Osteocyte (in vitro differentiated cells): ENCODE results near the gene SGCB. TPM values are rescaled to one million over a fixed set of nuclear protein-coding genes. Genes with fewer than 3 reads are reported as not detected.
"Not testable (repeated sequence)": the region's sequence is repeated elsewhere in the genome, so short reads cannot be mapped to it uniquely, and the experiment has no call there.

Experiments
- DNase-seq: peaks from one replicate; pipeline ENCODE4 v3.0.0; 2021; ENCODE audit warnings: mixed read lengths; ENCODE audit not compliant: unreplicated experiment; ENCODE audit errors: extremely low spot score
- H3K27ac Mint-ChIP-seq: one replicate; pipeline ENCODE4 v1.8.0; 2021; ENCODE audit warnings: mild to moderate bottlenecking, mixed read lengths; ENCODE audit not compliant: unreplicated experiment
- H3K27me3 Mint-ChIP-seq: one replicate; pipeline ENCODE4 v1.8.0; 2021; ENCODE audit warnings: mixed read lengths; ENCODE audit not compliant: unreplicated experiment
- H3K36me3 Mint-ChIP-seq: one replicate; pipeline ENCODE4 v1.8.0; 2021; ENCODE audit warnings: mixed read lengths; ENCODE audit not compliant: unreplicated experiment
- H3K4me1 Mint-ChIP-seq: one replicate; pipeline ENCODE4 v1.8.0; 2021; ENCODE audit warnings: mixed read lengths; ENCODE audit not compliant: unreplicated experiment
- H3K4me3 Mint-ChIP-seq: one replicate; pipeline ENCODE4 v1.8.0; 2021; ENCODE audit warnings: mild to moderate bottlenecking, moderate library complexity, mixed read lengths; ENCODE audit not compliant: unreplicated experiment
- H3K9me3 Mint-ChIP-seq: one replicate; pipeline ENCODE4 v1.8.0; 2021; ENCODE audit warnings: mixed read lengths; ENCODE audit not compliant: unreplicated experiment
- CTCF ChIP-seq: fragments of 200-600 bp; sonication (generic); IDR thresholded peaks from 2 replicates; pipeline ENCODE4 v1.5.0; 2021; ENCODE audit warnings: antibody characterized with exemption, mild to moderate bottlenecking, moderate library complexity
- long read RNA-seq: library from polyadenylated mRNA; unstranded; transcript quantifications from one replicate; pipeline ENCODE4 v2.0.0, GENCODE V29; 2021
- total RNA-seq: library from RNA; stranded (reverse); gene quantifications from 2 replicates; pipeline ENCODE4 v1.2.1, GENCODE V29; 2021

Gene SGCB
- 86.5 and 94.0 TPM in 2 replicates for total RNA-seq
- long read RNA-seq, full-length matches to known transcripts = 357 of 419 reads
- long read RNA-seq, partial matches to known transcripts = 19 of 419 reads
- long read RNA-seq, other reads (novel, unspliced or antisense) = 43 of 419 reads

- H3K9me3 Mint-ChIP-seq = no peaks in the 10 kb centered on the region
- peak within 1 kb of the TSS; percentile 92 for H3K4me3 Mint-ChIP-seq
- H3K36me3 Mint-ChIP-seq = peaks cover 6% of the 10 kb centered on the region
- DNase-seq = peak; percentile 92
- H3K4me1 Mint-ChIP-seq = peaks cover 29% of the 10 kb centered on the region
- H3K27ac Mint-ChIP-seq = peak within 1 kb of the TSS; percentile 89
- no peak for TF ChIP-seq CTCF
- H3K27me3 Mint-ChIP-seq = peaks cover 23% of the 10 kb centered on the region
Measured at GRCh38 chr4:52038103-52038912, at the start of gene SGCB. SGCB (minus strand) TSS chr4:52038299; CDS start chr4:52038259, 40 bp downstream.

- DNase-seq = not testable (repeated sequence)
Measured at GRCh38 chr4:52086425-52086824, 48.3 kb upstream of the SGCB start.

DNA sequence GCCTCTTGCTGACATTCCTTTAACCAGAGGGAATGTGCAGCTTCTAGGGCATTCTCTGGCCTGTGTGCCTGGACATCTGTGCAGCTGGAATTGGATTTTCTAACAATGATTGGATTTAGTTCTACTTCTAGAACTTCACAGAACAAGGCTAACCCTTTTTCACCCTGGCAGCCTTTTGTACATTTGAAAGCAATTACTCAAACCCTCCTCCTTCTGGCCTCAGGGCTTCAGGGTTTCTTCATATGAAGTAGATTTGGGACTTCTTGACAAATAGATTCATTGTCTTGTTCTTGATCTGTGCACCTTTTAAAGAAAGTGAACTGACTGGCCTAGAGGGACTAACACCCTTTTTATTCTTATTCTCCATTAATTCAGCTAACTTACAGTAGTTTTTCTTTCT lies 43.1 kb upstream of the SGCB start:
- no peak overlapping the region for H3K4me3 Mint-ChIP-seq
- peaks cover 3% of the 10 kb centered on the region for H3K36me3 Mint-ChIP-seq
- no peak overlapping the region for H3K27ac Mint-ChIP-seq
- H3K9me3 Mint-ChIP-seq = no peaks in the 10 kb centered on the region
- DNase-seq = no peak
- TF ChIP-seq CTCF = no peak
- peaks cover 4% of the 10 kb centered on the region for H3K27me3 Mint-ChIP-seq
- peaks cover 2% of the 10 kb centered on the region for H3K4me1 Mint-ChIP-seq

More at GRCh38 chr4:52086425-52086824, 48.3 kb upstream of the SGCB start:
- not testable (repeated sequence) for H3K27ac Mint-ChIP-seq, H3K9me3 Mint-ChIP-seq, H3K4me3 Mint-ChIP-seq, H3K4me1 Mint-ChIP-seq, H3K36me3 Mint-ChIP-seq
- H3K27me3 Mint-ChIP-seq = peaks cover 17% of the 10 kb centered on the region

GRCh38 chr4:52079659-52080058 lies 41.6 kb upstream of the SGCB start:
- no peak for TF ChIP-seq CTCF
- Mint-ChIP-seq H3K4me3 (no peak overlapping the region), H3K27me3 (peaks cover 13% of the 10 kb centered on the region)

DNA sequence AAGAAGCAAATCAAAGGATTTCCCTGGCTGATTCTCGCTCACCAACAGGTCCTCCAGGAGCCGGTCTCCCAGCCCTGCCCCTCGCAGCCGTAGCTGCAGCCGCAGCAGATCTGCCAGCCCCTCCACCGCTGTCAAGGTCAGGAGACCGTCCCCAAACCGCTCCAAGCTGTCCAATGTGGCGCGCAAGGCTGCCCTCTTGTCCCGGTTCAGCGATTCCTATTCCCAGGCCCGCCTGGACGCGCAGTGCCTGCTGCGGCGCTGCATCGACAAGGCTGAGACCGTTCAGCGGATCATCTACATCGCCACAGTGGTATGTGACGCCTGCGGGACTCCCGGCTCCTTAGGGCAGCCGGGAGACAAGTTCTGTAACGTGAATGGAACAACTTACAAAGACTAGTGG lies 38.6 kb upstream of the SGCB start:
- H3K9me3 Mint-ChIP-seq = no peaks in the 10 kb centered on the region
- peaks cover 6% of the 10 kb centered on the region for H3K36me3 Mint-ChIP-seq
- peaks cover 17% of the 10 kb centered on the region for H3K27me3 Mint-ChIP-seq
- H3K4me1 Mint-ChIP-seq = peaks cover 2% of the 10 kb centered on the region
- H3K27ac Mint-ChIP-seq = no peak overlapping the region
- H3K4me3 Mint-ChIP-seq = peak overlapping the region; percentile 64
- no peak for DNase-seq
- no peak for TF ChIP-seq CTCF

More at GRCh38 chr4:52079659-52080058, 41.6 kb upstream of the SGCB start:
- Mint-ChIP-seq H3K36me3 (peaks cover 3% of the 10 kb centered on the region), H3K4me1 (peaks cover 2% of the 10 kb centered on the region), H3K27ac (no peak overlapping the region), H3K9me3 (no peaks in the 10 kb centered on the region)
- DNase-seq = no peak
